Measurements from ENCODE around the gene NDUFS2.

The NDUFS2 gene

GRCh38 chr1:161201836-161202712 is at the start of gene NDUFS2:
Gene NDUFS2, plus strand, starts transcription at chr1:161202367. Its CDS starts 19 bp downstream, at chr1:161202386.
- peak; percentile 99 to 100 for DNase-seq

- DNase-seq, result no peak
These were observed 49.0 kb upstream of the NDUFS2 start for GRCh38 chr1:161153176-161153575.

DNA sequence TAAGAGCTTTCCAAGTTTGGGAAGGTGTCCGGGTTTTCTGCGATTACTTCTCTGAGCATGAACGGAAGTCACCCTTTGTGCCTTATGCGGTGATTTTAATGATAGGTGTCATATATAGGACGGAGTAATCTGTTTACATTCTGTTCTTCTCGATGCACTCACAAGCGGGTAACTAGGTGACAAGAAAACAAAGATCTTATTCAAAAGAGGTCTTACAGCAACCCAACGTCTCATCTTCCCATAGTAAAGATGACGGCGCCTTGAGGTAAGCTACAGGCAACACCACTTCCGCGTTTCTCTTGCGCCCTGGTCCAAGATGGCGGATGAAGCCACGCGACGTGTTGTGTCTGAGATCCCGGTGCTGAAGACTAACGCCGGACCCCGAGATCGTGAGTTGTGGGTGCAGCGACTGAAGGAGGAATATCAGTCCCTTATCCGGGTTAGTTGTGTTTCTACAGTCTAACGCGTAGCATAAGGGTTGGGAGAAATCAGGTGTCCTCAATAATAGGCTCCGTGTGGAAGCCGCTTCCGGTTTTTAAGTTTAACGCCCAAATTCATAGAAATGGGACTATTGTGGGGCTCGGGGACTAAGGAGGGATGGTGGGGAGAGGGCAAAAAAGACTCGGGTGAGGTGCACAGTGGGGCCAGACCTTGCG is 48.4 kb upstream of the NDUFS2 start, which contains the start of gene UFC1:
Gene UFC1 (plus strand): TSS at position 297 of the 656 bp plus-strand sequence. CDS start 20 bp downstream, at position 317.
- DNase-seq, result peak; percentile 88 to 93

- DNase-seq, result no peak
These were observed 44.3 kb upstream of the NDUFS2 start for GRCh38 chr1:161157867-161158266.

- DNase-seq, result no peak
These were observed 43.7 kb upstream of the NDUFS2 start for GRCh38 chr1:161158316-161159010.

DNA sequence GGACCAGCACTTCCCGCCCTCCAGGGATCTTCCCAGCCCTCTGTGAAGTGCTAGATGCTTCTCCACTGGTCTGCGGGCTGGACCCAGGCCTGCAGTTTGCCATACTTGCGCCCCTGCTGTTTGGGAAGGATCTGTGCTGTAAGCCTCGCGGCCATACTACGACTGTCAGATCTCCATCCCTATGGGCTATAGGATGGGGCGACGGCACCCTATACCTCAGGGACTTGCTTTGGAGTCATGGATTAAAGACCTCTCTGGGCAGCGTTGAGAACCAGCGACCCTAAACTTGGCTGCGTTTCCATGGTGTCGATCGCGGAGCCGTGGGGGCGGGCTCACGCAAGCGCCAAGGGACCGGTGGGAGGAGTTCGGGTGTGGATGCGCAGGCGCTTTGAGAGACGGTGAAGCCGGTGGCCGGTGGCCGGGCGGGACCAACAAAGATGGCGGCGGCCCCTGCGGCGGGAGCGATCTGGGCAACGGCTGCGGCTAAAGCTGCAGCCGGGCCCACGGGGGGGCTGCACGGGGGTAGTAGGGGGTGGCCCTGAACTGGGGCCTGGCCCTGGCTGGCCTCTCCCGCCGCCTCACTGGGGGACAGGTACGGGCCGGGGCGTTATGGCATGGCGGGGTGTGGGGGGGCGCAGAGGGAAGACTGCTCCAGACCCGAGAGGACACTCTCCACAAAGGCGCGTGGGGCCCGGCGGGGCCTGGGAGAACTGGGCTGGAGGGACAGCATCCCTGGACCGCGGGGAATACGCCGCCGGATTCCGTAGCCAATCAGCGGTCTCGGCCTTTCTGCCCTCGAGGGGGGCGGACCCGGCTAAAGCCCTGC is 42.9 kb upstream of the NDUFS2 start, which contains the start of gene USP21:
Gene USP21 (plus strand): TSS at position 414 of the 826 bp plus-strand sequence. CDS start 1,141 bp downstream, outside the sequence.
- peak; percentile 87 to 93 for DNase-seq

DNA sequence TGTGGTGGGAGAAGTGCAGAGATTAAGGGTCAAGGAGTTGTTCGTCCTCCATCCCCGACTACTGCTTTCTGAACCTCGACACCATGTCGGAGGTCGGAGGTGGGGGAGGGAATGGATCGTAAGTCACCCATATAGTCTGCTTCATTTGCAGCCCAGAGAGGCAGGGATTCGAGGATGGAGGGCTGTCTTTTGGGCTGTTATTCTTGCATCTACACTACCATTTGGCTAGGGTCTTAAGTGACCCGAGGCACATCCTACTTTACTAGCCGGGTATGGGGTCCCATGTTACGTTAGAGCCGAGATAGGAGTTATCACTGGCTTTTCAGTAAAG is 42.3 kb upstream of the NDUFS2 start:
- DNase-seq, result no peak

GRCh38 chr1:161160671-161161145 is 41.5 kb upstream of the NDUFS2 start:
- DNase-seq, result no peak

GRCh38 chr1:161161652-161162051 is 40.5 kb upstream of the NDUFS2 start:
- DNase-seq, result no peak

DNA sequence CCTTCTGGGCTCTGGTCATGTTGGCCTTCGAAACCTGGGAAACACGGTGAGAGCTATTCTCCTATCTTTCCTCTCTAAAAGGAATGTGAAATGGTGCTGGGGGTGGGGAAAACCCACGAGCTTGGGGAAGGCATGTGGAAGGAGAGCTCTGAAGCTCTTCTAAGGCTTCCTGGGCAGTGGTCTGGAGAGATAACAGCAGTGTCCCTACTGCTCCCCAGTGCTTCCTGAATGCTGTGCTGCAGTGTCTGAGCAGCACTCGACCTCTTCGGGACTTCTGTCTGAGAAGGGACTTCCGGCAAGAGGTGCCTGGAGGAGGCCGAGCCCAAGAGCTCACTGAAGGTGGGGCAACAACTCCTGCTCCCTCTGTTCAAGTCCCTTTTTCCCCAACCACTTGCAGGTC is 40.1 kb upstream of the NDUFS2 start:
- DNase-seq, result no peak

DNA sequence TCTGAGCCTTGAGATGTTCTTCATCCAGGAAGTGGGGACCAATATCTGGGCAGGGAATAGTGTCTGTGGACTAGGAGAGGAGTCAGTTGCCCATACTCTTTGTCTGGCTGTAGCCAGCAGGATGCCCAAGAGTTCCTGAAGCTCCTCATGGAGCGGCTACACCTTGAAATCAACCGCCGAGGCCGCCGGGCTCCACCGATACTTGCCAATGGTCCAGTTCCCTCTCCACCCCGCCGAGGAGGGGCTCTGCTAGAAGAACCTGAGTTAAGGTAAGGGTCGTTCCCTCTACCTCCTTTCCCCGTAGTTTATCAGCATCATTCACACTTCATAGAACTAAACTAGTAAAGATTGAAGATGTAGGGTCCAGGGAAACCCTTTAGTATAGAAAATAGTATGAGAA is 39.4 kb upstream of the NDUFS2 start:
- DNase-seq, result no peak

- DNase-seq, result no peak
These were observed 38.4 kb upstream of the NDUFS2 start for GRCh38 chr1:161163793-161164192.

DNA sequence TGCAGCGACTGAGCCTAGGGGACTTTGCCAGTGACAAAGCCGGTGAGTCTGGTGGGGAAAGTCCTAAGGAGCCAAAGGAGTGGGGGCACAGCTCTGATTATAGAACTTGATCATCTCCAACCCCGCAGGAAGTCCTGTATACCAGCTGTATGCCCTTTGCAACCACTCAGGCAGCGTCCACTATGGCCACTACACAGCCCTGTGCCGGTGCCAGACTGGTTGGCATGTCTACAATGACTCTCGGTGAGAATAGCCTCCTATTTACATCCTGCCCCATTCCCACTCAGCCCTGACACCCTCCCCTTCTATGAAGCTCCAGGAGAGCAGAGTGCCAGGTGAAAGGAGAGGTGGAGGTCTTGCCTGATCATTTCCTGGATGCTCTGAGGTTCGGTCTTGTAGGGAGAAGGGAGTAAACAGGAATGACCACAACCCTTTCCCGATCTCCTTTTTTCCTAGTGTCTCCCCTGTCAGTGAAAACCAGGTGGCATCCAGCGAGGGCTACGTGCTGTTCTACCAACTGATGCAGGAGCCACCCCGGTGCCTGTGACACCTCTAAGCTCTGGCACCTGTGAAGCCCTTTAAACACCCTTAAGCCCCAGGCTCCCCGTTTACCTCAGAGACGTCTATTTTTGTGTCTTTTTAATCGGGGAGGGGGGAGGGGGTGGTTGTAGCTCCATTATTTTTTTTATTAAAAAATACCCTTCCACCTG is 37.1 kb upstream of the NDUFS2 start:
- DNase-seq, result no peak

DNA sequence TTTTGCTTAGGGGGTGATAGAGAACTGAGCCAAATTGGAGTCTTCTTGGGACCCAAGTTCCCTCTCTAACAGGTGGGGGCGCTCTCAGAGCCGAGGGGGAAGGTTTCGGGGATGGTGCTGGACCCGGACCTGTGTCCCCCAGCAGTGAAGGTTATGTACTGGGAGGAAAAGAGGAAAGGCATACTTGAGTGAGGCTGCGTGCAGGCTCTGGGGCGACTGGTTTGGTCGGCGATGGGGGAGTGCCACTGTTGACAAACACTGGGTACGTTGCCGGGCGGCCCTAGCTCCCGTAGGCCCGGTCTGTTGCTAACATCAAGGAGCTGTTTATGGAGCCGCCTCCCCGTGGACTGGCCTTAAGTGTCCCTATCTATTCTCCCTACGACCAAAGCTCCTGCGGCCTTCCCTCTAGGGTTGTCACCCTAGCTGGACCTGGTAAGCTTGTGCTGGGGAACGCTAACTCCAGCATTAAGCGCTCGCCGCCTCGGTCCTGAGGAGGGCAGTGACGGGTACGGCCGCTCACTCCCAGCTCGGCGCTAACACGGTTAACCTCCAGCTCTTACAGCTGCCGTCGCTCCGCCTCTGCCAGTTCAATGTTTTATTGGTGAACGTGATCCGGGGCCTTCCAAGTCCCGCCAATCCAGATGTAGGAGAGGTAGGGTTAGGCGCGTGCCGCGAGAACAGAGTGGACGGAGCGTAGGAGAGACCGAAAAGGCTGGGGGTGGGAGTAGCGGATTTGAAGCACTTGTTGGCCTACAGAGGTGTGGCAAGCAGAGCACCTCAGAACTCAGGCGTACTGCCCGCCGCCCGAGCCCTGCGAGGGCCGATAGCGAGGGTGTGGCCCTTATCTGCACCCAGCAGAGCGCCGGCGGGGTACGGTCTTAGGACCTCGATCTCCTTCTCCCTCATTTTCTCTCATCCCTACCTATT is 36.2 kb upstream of the NDUFS2 start, which contains the start of gene PPOX:
Gene PPOX (plus strand): TSS at position 685 of the 927 bp plus-strand sequence. CDS start 422 bp downstream, outside the sequence.
- peak; percentile 99 to 100 for DNase-seq

GRCh38 chr1:161166669-161167548 is 35.3 kb upstream of the NDUFS2 start:
- peak; percentile 53 to 63 for DNase-seq

DNA sequence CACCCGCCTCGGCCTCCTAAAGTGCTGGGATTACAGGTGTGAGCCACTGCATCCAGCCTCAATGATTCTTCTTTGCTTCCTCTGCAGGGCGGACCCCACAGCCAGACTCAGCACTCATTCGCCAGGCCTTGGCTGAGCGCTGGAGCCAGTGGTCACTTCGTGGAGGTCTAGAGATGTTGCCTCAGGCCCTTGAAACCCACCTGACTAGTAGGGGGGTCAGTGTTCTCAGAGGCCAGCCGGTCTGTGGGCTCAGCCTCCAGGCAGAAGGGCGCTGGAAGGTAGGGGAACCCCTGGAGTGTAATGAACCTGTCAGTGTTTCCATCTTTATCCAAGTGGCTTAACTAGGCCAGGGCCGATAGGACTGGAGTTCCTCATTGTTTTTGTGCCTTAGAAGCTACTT is 33.3 kb upstream of the NDUFS2 start:
- DNase-seq, result no peak

GRCh38 chr1:161171191-161171590 is 31.0 kb upstream of the NDUFS2 start:
- DNase-seq, result no peak

- no peak for DNase-seq
These were observed 30.5 kb upstream of the NDUFS2 start for GRCh38 chr1:161171696-161172095.

- DNase-seq, result no peak
These were observed 29.8 kb upstream of the NDUFS2 start for GRCh38 chr1:161172349-161172748.

All from SHP77 (cell line).